ENCODE measurements around the gene PITPNC1.
"Not testable (repeated sequence)": the region's sequence is repeated elsewhere in the genome, so short reads cannot be mapped to it uniquely, and the experiment has no call there.

Gene PITPNC1

GRCh38 chr17:67369676-67370075, 7.4 kb upstream of the PITPNC1 start:
- DNase-seq (ENCODE audit: low read depth) = no peak

- no peak for DNase-seq (ENCODE audit: low read depth)
These were observed 4.3 kb upstream of the PITPNC1 start for GRCh38 chr17:67372751-67373150.

- DNase-seq (ENCODE audit: low read depth) = peak; percentile 82
These were observed 2.6 kb upstream of the PITPNC1 start for GRCh38 chr17:67374329-67375053.

GRCh38 chr17:67375054-67375427, 2.0 kb upstream of the PITPNC1 start:
- no peak for DNase-seq (ENCODE audit: low read depth)

GRCh38 chr17:67375716-67376115, 1.4 kb upstream of the PITPNC1 start:
- DNase-seq (ENCODE audit: low read depth) = no peak

- DNase-seq (ENCODE audit: low read depth) = no peak
These were observed 705 bp upstream of the PITPNC1 start for GRCh38 chr17:67376415-67376736.

- peak; percentile 46 for DNase-seq (ENCODE audit: low read depth)
These were observed 690 bp downstream of the PITPNC1 start for GRCh38 chr17:67377488-67378453.

GRCh38 chr17:67378454-67379250, 1.6 kb downstream of the PITPNC1 start:
- peak; percentile 72 for DNase-seq (ENCODE audit: low read depth)

- no peak for DNase-seq (ENCODE audit: low read depth)
These were observed 2.2 kb downstream of the PITPNC1 start for GRCh38 chr17:67379251-67379630.

- no peak for DNase-seq (ENCODE audit: low read depth)
These were observed 4.8 kb downstream of the PITPNC1 start for GRCh38 chr17:67381929-67382257.

- DNase-seq (ENCODE audit: low read depth) = no peak
These were observed 8.3 kb downstream of the PITPNC1 start for GRCh38 chr17:67385122-67385988.

- DNase-seq (ENCODE audit: low read depth) = no peak
These were observed 10.0 kb downstream of the PITPNC1 start for GRCh38 chr17:67386965-67387551.

- not testable (repeated sequence) for DNase-seq (ENCODE audit: low read depth)
These were observed 11.5 kb downstream of the PITPNC1 start for GRCh38 chr17:67388536-67388935.

- DNase-seq (ENCODE audit: low read depth) = no peak
These were observed 11.9 kb downstream of the PITPNC1 start for GRCh38 chr17:67388986-67389385.

GRCh38 chr17:67390006-67390645, 13.0 kb downstream of the PITPNC1 start:
- DNase-seq (ENCODE audit: low read depth) = no peak

- no peak for DNase-seq (ENCODE audit: low read depth)
These were observed 13.7 kb downstream of the PITPNC1 start for GRCh38 chr17:67390646-67391361.

- no peak for DNase-seq (ENCODE audit: low read depth)
These were observed 15.0 kb downstream of the PITPNC1 start for GRCh38 chr17:67392111-67392510.

- DNase-seq (ENCODE audit: low read depth) = no peak
These were observed 16.8 kb downstream of the PITPNC1 start for GRCh38 chr17:67393809-67394397.

- DNase-seq (ENCODE audit: low read depth) = no peak
These were observed 22.6 kb downstream of the PITPNC1 start for GRCh38 chr17:67399676-67400075.

- no peak for DNase-seq (ENCODE audit: low read depth)
These were observed 23.1 kb downstream of the PITPNC1 start for GRCh38 chr17:67400193-67400592.
